ENCODE data around the gene MYO1D. TPM values are rescaled to one million over a fixed set of nuclear protein-coding genes. Genes with fewer than 3 reads are reported as not detected.

The MYO1D gene
- total RNA-seq, 2 donors from 2014 or later = 21.4 to 48.3 TPM

DNA sequence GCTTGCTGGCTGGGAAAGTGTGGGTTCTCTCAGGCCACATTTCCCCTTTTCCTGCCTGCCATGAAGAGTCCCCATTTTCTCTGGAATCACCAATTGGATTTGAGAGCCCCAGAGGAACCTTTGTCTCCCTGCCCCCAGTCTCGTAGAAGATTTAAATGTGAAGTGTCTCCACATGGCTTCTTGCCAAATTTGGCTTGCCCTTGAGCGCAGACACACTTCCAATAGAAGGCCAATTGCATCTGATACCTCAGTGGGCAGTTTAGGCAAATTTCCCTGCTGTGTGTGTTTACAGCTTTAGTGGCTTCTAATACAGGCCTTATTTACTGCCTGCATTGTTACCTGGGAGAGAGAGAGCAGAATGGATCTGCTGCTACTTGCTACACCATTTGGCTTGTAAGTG is 360.5 kb downstream of the MYO1D start:
- ATAC-seq (no peak), DNase-seq (no peak)
- WGBS, 2 donors = 11 to 17% methylated on average over 2 of the region's 2 CpGs
- Histone ChIP-seq H3K36me3 (replicated peaks in 1 of 2; ENCODE audit: insufficient read depth in 1 of 2, low read depth in 2 of 2) (no peaks in the 10 kb centered on the region), H3K4me3 (no peak overlapping the region), H3K27ac (no peak overlapping the region), H3K9me3 (no peaks in the 10 kb centered on the region), H3K27me3 (no peaks in the 10 kb centered on the region), H3K4me1 (peaks cover 13% of the 10 kb centered on the region)
- intact Hi-C loops (cut with DNase I) = no loop called here
- no peak for TF ChIP-seq POLR2A (IDR thresholded peaks at IDR 0.05)

DNA sequence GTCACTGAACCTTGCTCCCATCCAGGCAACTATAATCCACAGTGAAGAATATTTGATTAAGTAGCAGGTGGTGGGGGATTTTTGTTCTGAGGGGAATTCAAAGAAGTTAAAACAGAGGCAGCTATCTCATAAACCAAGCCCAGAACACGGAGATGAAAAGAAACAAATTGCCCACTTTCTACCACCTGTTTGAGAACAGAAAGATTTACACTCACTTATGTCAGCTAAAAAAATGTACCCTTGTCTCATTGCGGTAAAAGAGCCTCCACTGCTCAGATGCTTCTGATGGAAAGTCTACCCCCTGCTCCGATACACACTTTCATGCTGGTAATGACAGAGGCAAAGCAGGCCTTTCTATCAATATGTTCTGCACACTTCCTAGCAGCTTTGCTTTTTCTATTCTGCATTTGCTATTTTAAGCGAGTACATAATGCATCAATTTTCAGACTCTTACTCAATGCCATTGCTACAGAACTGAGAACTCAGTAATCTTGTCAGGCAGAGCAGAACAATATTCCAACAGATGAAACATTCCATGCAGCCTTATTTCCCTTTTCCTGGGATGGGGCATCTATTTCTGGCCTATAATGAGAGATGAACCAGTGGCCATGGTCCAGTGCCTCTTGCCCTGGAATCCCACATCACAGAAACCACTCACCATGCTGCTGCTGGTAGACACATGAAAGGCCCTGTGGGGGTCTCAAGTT is 361.1 kb downstream of the MYO1D start:
- WGBS, 2 donors = 98 to 99% methylated on average over 4 of the region's 4 CpGs
- no peaks in the 10 kb centered on the region for H3K36me3 ChIP-seq (replicated peaks in 1 of 2; ENCODE audit: insufficient read depth in 1 of 2, low read depth in 2 of 2)
- H3K27me3 ChIP-seq = no peaks in the 10 kb centered on the region
- H3K4me1 ChIP-seq = peaks cover 13% of the 10 kb centered on the region
- ATAC-seq (no peak), DNase-seq (no peak)
- intact Hi-C loops (cut with DNase I) = no loop called here
- no peak overlapping the region for H3K4me3 ChIP-seq
- no peaks in the 10 kb centered on the region for H3K9me3 ChIP-seq
- TF ChIP-seq, protein P1, sequence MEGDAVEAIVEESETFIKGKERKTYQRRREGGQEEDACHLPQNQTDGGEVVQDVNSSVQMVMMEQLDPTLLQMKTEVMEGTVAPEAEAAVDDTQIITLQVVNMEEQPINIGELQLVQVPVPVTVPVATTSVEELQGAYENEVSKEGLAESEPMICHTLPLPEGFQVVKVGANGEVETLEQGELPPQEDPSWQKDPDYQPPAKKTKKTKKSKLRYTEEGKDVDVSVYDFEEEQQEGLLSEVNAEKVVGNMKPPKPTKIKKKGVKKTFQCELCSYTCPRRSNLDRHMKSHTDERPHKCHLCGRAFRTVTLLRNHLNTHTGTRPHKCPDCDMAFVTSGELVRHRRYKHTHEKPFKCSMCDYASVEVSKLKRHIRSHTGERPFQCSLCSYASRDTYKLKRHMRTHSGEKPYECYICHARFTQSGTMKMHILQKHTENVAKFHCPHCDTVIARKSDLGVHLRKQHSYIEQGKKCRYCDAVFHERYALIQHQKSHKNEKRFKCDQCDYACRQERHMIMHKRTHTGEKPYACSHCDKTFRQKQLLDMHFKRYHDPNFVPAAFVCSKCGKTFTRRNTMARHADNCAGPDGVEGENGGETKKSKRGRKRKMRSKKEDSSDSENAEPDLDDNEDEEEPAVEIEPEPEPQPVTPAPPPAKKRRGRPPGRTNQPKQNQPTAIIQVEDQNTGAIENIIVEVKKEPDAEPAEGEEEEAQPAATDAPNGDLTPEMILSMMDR (IDR thresholded peaks at IDR 0.05) = no peak
- no peak for TF ChIP-seq POLR2A (IDR thresholded peaks at IDR 0.05)
- H3K27ac ChIP-seq = no peak overlapping the region

DNA sequence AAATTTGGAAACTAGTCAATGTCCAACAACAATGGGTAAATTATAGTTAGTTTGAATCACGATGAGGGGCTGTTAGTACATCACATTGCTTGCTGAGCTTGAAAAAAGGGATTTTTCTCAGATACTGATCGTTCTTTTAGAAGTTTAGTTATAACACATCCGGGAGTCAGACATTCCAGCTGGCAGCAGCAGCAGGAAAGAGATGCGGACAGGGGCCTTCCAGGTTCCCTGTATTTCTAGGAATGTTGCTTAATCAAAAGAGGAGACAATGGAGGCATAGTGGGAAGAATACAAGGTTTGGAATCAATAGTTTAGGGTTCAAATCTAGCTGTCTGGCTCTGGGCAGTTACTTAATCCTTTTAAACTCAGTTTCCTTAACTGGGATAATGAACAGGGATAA is 362.3 kb downstream of the MYO1D start:
- Histone ChIP-seq H3K4me3 (no peak overlapping the region), H3K27ac (no peak overlapping the region), H3K36me3 (replicated peaks in 1 of 2; ENCODE audit: insufficient read depth in 1 of 2, low read depth in 2 of 2) (no peaks in the 10 kb centered on the region), H3K27me3 (no peaks in the 10 kb centered on the region), H3K9me3 (no peaks in the 10 kb centered on the region), H3K4me1 (peaks cover 8% of the 10 kb centered on the region)
- TF ChIP-seq, protein P1 (IDR thresholded peaks at IDR 0.05) = no peak
- no peak for TF ChIP-seq POLR2A (IDR thresholded peaks at IDR 0.05)
- DNase-seq (no peak), ATAC-seq (no peak)
- WGBS, 2 donors = 74 to 78% methylated on average over 4 of the region's 4 CpGs
- intact Hi-C loops (cut with DNase I) = no loop called here

DNA sequence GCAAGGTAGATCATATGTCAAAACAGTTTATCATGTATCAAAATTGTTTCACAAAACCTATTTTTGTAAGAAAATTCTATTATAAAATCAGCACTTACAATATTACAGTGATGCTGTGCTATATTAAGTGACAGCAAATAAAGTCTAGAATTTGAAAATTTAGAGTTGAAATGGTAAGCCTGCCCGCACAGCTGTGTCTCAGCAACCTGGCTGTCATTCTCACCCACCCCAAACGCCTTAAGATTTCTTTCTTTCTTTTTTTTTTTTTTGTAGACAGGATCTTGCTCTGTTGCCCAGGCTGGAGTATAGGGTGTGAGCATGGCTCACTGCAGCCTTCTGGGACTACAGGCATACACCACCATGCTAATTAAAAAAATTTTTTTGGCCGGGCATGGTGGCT is 363.3 kb downstream of the MYO1D start:
- Histone ChIP-seq H3K27ac (no peak overlapping the region), H3K4me1 (no peaks in the 10 kb centered on the region), H3K27me3 (no peaks in the 10 kb centered on the region), H3K9me3 (no peaks in the 10 kb centered on the region), H3K36me3 (replicated peaks in 1 of 2; ENCODE audit: insufficient read depth in 1 of 2, low read depth in 2 of 2) (no peaks in the 10 kb centered on the region), H3K4me3 (no peak overlapping the region)
- intact Hi-C loops (cut with DNase I) = no loop called here
- 82 to 95% methylated on average over 3 of the region's 3 CpGs for whole genome bisulfite sequencing, 2 donors
- TF ChIP-seq POLR2A (IDR thresholded peaks at IDR 0.05) = no peak
- TF ChIP-seq, protein P1 (IDR thresholded peaks at IDR 0.05) = no peak
- ATAC-seq = no peak
- no peak for DNase-seq

DNA sequence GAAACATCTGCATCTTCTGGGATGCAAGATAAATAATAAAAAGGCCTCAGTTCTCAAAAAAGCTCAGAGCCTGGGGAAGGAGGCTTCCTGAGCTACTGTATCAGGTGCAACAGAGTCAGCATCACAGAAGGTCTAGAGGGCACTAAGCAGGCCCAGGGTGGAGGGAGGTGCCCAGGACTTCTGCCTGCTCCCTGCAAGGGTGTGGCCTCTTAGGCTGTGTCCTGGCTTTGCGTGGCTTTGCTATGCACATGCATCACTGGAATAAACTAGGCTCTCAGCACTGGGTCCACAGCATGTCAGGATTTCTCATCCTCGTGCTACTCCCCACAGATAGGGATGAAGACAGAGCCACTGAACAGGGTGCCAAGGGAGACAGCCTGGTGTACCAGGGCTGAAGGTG is 364.6 kb downstream of the MYO1D start:
- H3K36me3 ChIP-seq (replicated peaks in 1 of 2; ENCODE audit: insufficient read depth in 1 of 2, low read depth in 2 of 2) = no peaks in the 10 kb centered on the region
- H3K27ac ChIP-seq = no peak overlapping the region
- ATAC-seq (no peak), DNase-seq (no peak)
- TF ChIP-seq, protein P1 (IDR thresholded peaks at IDR 0.05) = no peak
- no peak for TF ChIP-seq POLR2A (IDR thresholded peaks at IDR 0.05)
- WGBS, 2 donors = 96 to 100% methylated on average over 2 of the region's 2 CpGs
- H3K27me3 ChIP-seq = no peaks in the 10 kb centered on the region
- H3K4me1 ChIP-seq = no peaks in the 10 kb centered on the region
- no peaks in the 10 kb centered on the region for H3K9me3 ChIP-seq
- no peak overlapping the region for H3K4me3 ChIP-seq
- intact Hi-C loops (cut with DNase I) = no loop called here

All from body of pancreas (tissue), 4 donors.